Activated naive CD4-positive, alpha-beta T cell treated with anti-CD3 and anti-CD28 coated beads, Interleukin-2, amount 10 ng/mL, durations not matched to agents 7 days and 5 days (primary cell): Measurements from ENCODE around the gene TMEM98.
"Not testable (repeated sequence)": the region's sequence is repeated elsewhere in the genome, so short reads cannot be mapped to it uniquely, and the experiment has no call there.

ENCODE experiments used
- CTCF ChIA-PET: fragments of 350-600 bp; sonication (Branson Sonifier 250); formaldehyde crosslinking; loops from one replicate; lab custom pipeline; 2021; ENCODE audit warnings: antibody characterized with exemption; lab: Charles Lee
- DNase-seq: peaks from one replicate; pipeline ENCODE4 v3.0.0-alpha.2; 2020
- H3K27ac Mint-ChIP-seq: one replicate; pipeline ENCODE4 v1.8.0; 2021; ENCODE audit warnings: mild to moderate bottlenecking, moderate library complexity, mixed read lengths
- H3K27me3 Mint-ChIP-seq: one replicate; pipeline ENCODE4 v1.8.0; 2021; ENCODE audit warnings: mild to moderate bottlenecking, mixed read lengths
- H3K36me3 Mint-ChIP-seq: one replicate; pipeline ENCODE4 v1.8.0; 2021; ENCODE audit warnings: mixed read lengths
- H3K4me1 Mint-ChIP-seq: one replicate; pipeline ENCODE4 v1.8.0; 2021; ENCODE audit warnings: mixed read lengths
- H3K4me3 Mint-ChIP-seq: one replicate; pipeline ENCODE4 v1.8.0; 2021; ENCODE audit warnings: mild to moderate bottlenecking, moderate library complexity, mixed read lengths
- H3K9me3 Mint-ChIP-seq: one replicate; pipeline ENCODE4 v1.8.0; 2021; ENCODE audit warnings: mixed read lengths

Gene TMEM98

GRCh38 chr17:32903774-32904673, 23.9 kb upstream of the TMEM98 start:
- H3K27me3 Mint-ChIP-seq = peaks cover 30% of the 10 kb centered on the region
- peaks cover 18% of the 10 kb centered on the region for H3K4me1 Mint-ChIP-seq
- no peak overlapping the region for H3K4me3 Mint-ChIP-seq
- H3K9me3 Mint-ChIP-seq = no peaks in the 10 kb centered on the region
- DNase-seq = no peak
- no peak overlapping the region for H3K27ac Mint-ChIP-seq
- no peaks in the 10 kb centered on the region for H3K36me3 Mint-ChIP-seq
- CTCF ChIA-PET = interaction anchor here (1.4 to 4.8 kb wide), 3 partner anchors 27 to 121 kb away, joined by 3 to 12 read pairs (median 5); partner anchors contain the start of gene MYO1D

- CTCF ChIA-PET = interaction anchor here (1.9 to 4.8 kb wide), 2 partner anchors 28 to 122 kb away, joined by 5 to 12 read pairs; partner anchors contain the start of gene MYO1D
- no peak overlapping the region for H3K27ac Mint-ChIP-seq
- H3K36me3 Mint-ChIP-seq = no peaks in the 10 kb centered on the region
- peaks cover 18% of the 10 kb centered on the region for H3K4me1 Mint-ChIP-seq
- H3K27me3 Mint-ChIP-seq = peaks cover 30% of the 10 kb centered on the region
- DNase-seq = no peak
- no peaks in the 10 kb centered on the region for H3K9me3 Mint-ChIP-seq
- H3K4me3 Mint-ChIP-seq = no peak overlapping the region
Observed at GRCh38 chr17:32904891-32905290, 23.1 kb upstream of the TMEM98 start.

- Mint-ChIP-seq H3K4me3 (no peak overlapping the region), H3K27me3 (peaks cover 32% of the 10 kb centered on the region), H3K36me3 (no peaks in the 10 kb centered on the region), H3K27ac (no peak overlapping the region), H3K9me3 (no peaks in the 10 kb centered on the region), H3K4me1 (peaks cover 18% of the 10 kb centered on the region)
- CTCF ChIA-PET = interaction anchor here (4.8 kb wide), 1 partner anchor 30 kb away, joined by 12 read pairs; the partner anchor contains the start of gene MYO1D
- no peak for DNase-seq
Observed at GRCh38 chr17:32907583-32907982, 20.4 kb upstream of the TMEM98 start.

- CTCF ChIA-PET = interaction anchor here (1.0 to 2.2 kb wide), 6 partner anchors 11 to 128 kb away, joined by 3 to 21 read pairs (median 6); partner anchors contain the start of gene MYO1D
- Mint-ChIP-seq H3K27me3 (peaks cover 19% of the 10 kb centered on the region), H3K4me3 (no peak overlapping the region), H3K4me1 (peaks cover 4% of the 10 kb centered on the region), H3K36me3 (no peaks in the 10 kb centered on the region), H3K9me3 (no peaks in the 10 kb centered on the region), H3K27ac (no peak overlapping the region)
- peak; percentile 67 for DNase-seq
Observed at GRCh38 chr17:32909787-32910369, 18.1 kb upstream of the TMEM98 start.

- CTCF ChIA-PET = interaction anchor here (1.0 to 2.2 kb wide), 5 partner anchors 10 to 129 kb away, joined by 3 to 21 read pairs (median 7); partner anchors contain the start of gene MYO1D
- Mint-ChIP-seq H3K27ac (no peak overlapping the region), H3K9me3 (no peaks in the 10 kb centered on the region), H3K36me3 (no peaks in the 10 kb centered on the region), H3K4me1 (peaks cover 8% of the 10 kb centered on the region), H3K4me3 (no peak overlapping the region), H3K27me3 (peaks cover 19% of the 10 kb centered on the region)
- no peak for DNase-seq
Observed at GRCh38 chr17:32910769-32911168, 17.2 kb upstream of the TMEM98 start.

GRCh38 chr17:32912218-32912897, 15.6 kb upstream of the TMEM98 start:
- Mint-ChIP-seq H3K27ac (no peak overlapping the region), H3K27me3 (peaks cover 19% of the 10 kb centered on the region), H3K4me3 (no peak overlapping the region), H3K36me3 (no peaks in the 10 kb centered on the region), H3K9me3 (no peaks in the 10 kb centered on the region), H3K4me1 (peaks cover 16% of the 10 kb centered on the region)
- DNase-seq = no peak
- CTCF ChIA-PET = interaction anchor here (0.6 to 1.3 kb wide), 5 partner anchors 27 to 141 kb away, joined by 3 to 8 read pairs (median 4); partner anchors contain the start of gene MYO1D

- no peak overlapping the region for H3K27ac Mint-ChIP-seq
- H3K36me3 Mint-ChIP-seq = no peaks in the 10 kb centered on the region
- H3K4me1 Mint-ChIP-seq = peaks cover 16% of the 10 kb centered on the region
- no peaks in the 10 kb centered on the region for H3K9me3 Mint-ChIP-seq
- H3K27me3 Mint-ChIP-seq = peaks cover 9% of the 10 kb centered on the region
- no peak for DNase-seq
- CTCF ChIA-PET = interaction anchor here (1.0 to 2.0 kb wide), 2 partner anchors 24 to 37 kb away, joined by 4 to 9 read pairs; partner anchors contain the start of gene MYO1D
- H3K4me3 Mint-ChIP-seq = no peak overlapping the region
Observed at GRCh38 chr17:32913593-32913992, 14.4 kb upstream of the TMEM98 start.

GRCh38 chr17:32914181-32914580, 13.8 kb upstream of the TMEM98 start:
- Mint-ChIP-seq H3K36me3 (no peaks in the 10 kb centered on the region), H3K4me1 (peaks cover 16% of the 10 kb centered on the region), H3K4me3 (no peak overlapping the region), H3K9me3 (no peaks in the 10 kb centered on the region), H3K27ac (no peak overlapping the region), H3K27me3 (peaks cover 4% of the 10 kb centered on the region)
- DNase-seq = no peak
- CTCF ChIA-PET = interaction anchor here (0.9 to 2.0 kb wide), 4 partner anchors 17 to 158 kb away, joined by 3 to 9 read pairs (median 5); no protein-coding TSS in a partner anchor

GRCh38 chr17:32915245-32915644, 12.7 kb upstream of the TMEM98 start:
- H3K4me3 Mint-ChIP-seq = no peak overlapping the region
- no peaks in the 10 kb centered on the region for H3K36me3 Mint-ChIP-seq
- H3K9me3 Mint-ChIP-seq = no peaks in the 10 kb centered on the region
- H3K27ac Mint-ChIP-seq = no peak overlapping the region
- H3K4me1 Mint-ChIP-seq = peaks cover 16% of the 10 kb centered on the region
- CTCF ChIA-PET = interaction anchor here (0.7 to 2.5 kb wide), 6 partner anchors 18 to 159 kb away, joined by 3 to 9 read pairs (median 5); partner anchors contain the start of gene MYO1D
- DNase-seq = no peak
- peaks cover 4% of the 10 kb centered on the region for H3K27me3 Mint-ChIP-seq

- peaks cover 16% of the 10 kb centered on the region for H3K4me1 Mint-ChIP-seq
- peaks cover 4% of the 10 kb centered on the region for H3K27me3 Mint-ChIP-seq
- H3K36me3 Mint-ChIP-seq = no peaks in the 10 kb centered on the region
- H3K27ac Mint-ChIP-seq = no peak overlapping the region
- CTCF ChIA-PET = interaction anchor here (1.0 to 2.5 kb wide), 3 partner anchors 39 to 133 kb away, joined by 4 to 6 read pairs (median 6); partner anchors contain the start of gene MYO1D
- no peaks in the 10 kb centered on the region for H3K9me3 Mint-ChIP-seq
- no peak for DNase-seq
- H3K4me3 Mint-ChIP-seq = no peak overlapping the region
Observed at GRCh38 chr17:32916134-32916533, 11.8 kb upstream of the TMEM98 start.

- Mint-ChIP-seq H3K27me3 (peaks cover 4% of the 10 kb centered on the region), H3K4me3 (no peak overlapping the region), H3K4me1 (peaks cover 16% of the 10 kb centered on the region), H3K27ac (no peak overlapping the region), H3K9me3 (no peaks in the 10 kb centered on the region), H3K36me3 (no peaks in the 10 kb centered on the region)
- no peak for DNase-seq
- CTCF ChIA-PET = interaction anchor here (1.0 to 2.5 kb wide), 2 partner anchors 40 to 134 kb away, joined by 4 to 6 read pairs; partner anchors contain the start of gene MYO1D
Observed at GRCh38 chr17:32917081-32917480, 10.9 kb upstream of the TMEM98 start.

- DNase-seq = no peak
- Mint-ChIP-seq H3K27ac (no peak overlapping the region), H3K9me3 (no peaks in the 10 kb centered on the region), H3K4me3 (no peak overlapping the region), H3K4me1 (peaks cover 16% of the 10 kb centered on the region), H3K27me3 (no peaks in the 10 kb centered on the region), H3K36me3 (no peaks in the 10 kb centered on the region)
- CTCF ChIA-PET = no interaction called here
Observed at GRCh38 chr17:32917842-32918241, 10.1 kb upstream of the TMEM98 start.

- not testable (repeated sequence) for H3K27me3 Mint-ChIP-seq, H3K36me3 Mint-ChIP-seq, H3K27ac Mint-ChIP-seq, H3K4me3 Mint-ChIP-seq, DNase-seq, H3K9me3 Mint-ChIP-seq
- CTCF ChIA-PET = interaction anchor here (1.0 kb wide), 1 partner anchor 137 kb away, joined by 3 read pairs; no protein-coding TSS in a partner anchor
- peaks cover 15% of the 10 kb centered on the region for H3K4me1 Mint-ChIP-seq
Observed at GRCh38 chr17:32919876-32920275, 8.1 kb upstream of the TMEM98 start.
